HAP-1 (cell line): Measurements from ENCODE around the gene TLCD3A.
"Not testable (repeated sequence)": the region's sequence is repeated elsewhere in the genome, so short reads cannot be mapped to it uniquely, and the experiment has no call there.

Experiments used
- DNase-seq, 2 experiments: peaks; one replicate each; pipeline ENCODE4 v3.0.0-alpha.2; 2016 to 2020; ENCODE audit warnings: low spot score in 2 of 2
- H3K27me3 ChIP-seq: fragments of 250-450 bp; sonication (Bioruptor Pico); 2 replicates; pipeline ENCODE4 v1.5.1; 2020; ENCODE audit warnings: low read depth, mild to moderate bottlenecking, moderate library complexity
- H3K36me3 ChIP-seq: fragments of 250-450 bp; sonication (Bioruptor Pico); replicated peaks from 2 replicates; pipeline ENCODE4 v1.5.1; 2020; ENCODE audit warnings: mild to moderate bottlenecking
- H3K4me1 ChIP-seq: fragments of 250-450 bp; sonication (Bioruptor Pico); 2 replicates; pipeline ENCODE4 v1.5.1; 2020; ENCODE audit warnings: mild to moderate bottlenecking
- H3K4me3 ChIP-seq: fragments of 250-450 bp; sonication (Bioruptor Pico); 2 replicates; pipeline ENCODE4 v1.5.1; 2020; ENCODE audit warnings: mild to moderate bottlenecking, moderate library complexity
- H3K9me3 ChIP-seq: fragments of 250-450 bp; sonication (Bioruptor Pico); 2 replicates; pipeline ENCODE4 v1.5.1; 2020; ENCODE audit warnings: mild to moderate bottlenecking, moderate library complexity
- in situ Hi-C: fragments of 300-500 bp; cut with MboI; formaldehyde crosslinking; loops from 3 replicates; pipeline ENCODE4 v1.14.3; 2020; ENCODE audit warnings: low sequenced_read_pairs, inconsistent platforms, mixed read lengths

Gene TLCD3A

GRCh38 chr17:767076-767475, 34.7 kb downstream of the TLCD3A start:
- Histone ChIP-seq H3K4me3 (no peak overlapping the region), H3K9me3 (no peaks in the 10 kb centered on the region), H3K36me3 (peaks cover 59% of the 10 kb centered on the region), H3K27me3 (no peaks in the 10 kb centered on the region), H3K4me1 (peaks cover under 1% of the 10 kb centered on the region)
- DNase-seq, result no peak
- in situ Hi-C loops, result no loop called here

- Histone ChIP-seq H3K4me1 (peaks cover 23% of the 10 kb centered on the region), H3K4me3 (no peak overlapping the region), H3K27me3 (no peaks in the 10 kb centered on the region), H3K36me3 (peaks cover 59% of the 10 kb centered on the region), H3K9me3 (no peaks in the 10 kb centered on the region)
- peak in 1 of 2 experiments; percentile 76 for DNase-seq
- in situ Hi-C loops, result no loop called here
Observed at GRCh38 chr17:773016-773415, 40.6 kb downstream of the TLCD3A start.

- H3K4me3 ChIP-seq, result no peak overlapping the region
- peak; percentile 77 to 86 for DNase-seq
- H3K9me3 ChIP-seq, result no peaks in the 10 kb centered on the region
- peaks cover 23% of the 10 kb centered on the region for H3K4me1 ChIP-seq
- in situ Hi-C loops, result no loop called here
- H3K27me3 ChIP-seq, result no peaks in the 10 kb centered on the region
- H3K36me3 ChIP-seq, result peaks cover 66% of the 10 kb centered on the region
Observed at GRCh38 chr17:773467-774312, 41.3 kb downstream of the TLCD3A start.

GRCh38 chr17:774313-774584, 41.9 kb downstream of the TLCD3A start:
- H3K9me3 ChIP-seq, result no peaks in the 10 kb centered on the region
- in situ Hi-C loops, result no loop called here
- H3K4me3 ChIP-seq, result no peak overlapping the region
- DNase-seq, result no peak
- H3K4me1 ChIP-seq, result peaks cover 23% of the 10 kb centered on the region
- H3K27me3 ChIP-seq, result no peaks in the 10 kb centered on the region
- H3K36me3 ChIP-seq, result peaks cover 69% of the 10 kb centered on the region

GRCh38 chr17:778096-778495, 45.7 kb downstream of the TLCD3A start:
- no peaks in the 10 kb centered on the region for H3K27me3 ChIP-seq
- H3K4me3 ChIP-seq, result no peak overlapping the region
- H3K4me1 ChIP-seq, result peaks cover 19% of the 10 kb centered on the region
- no peaks in the 10 kb centered on the region for H3K9me3 ChIP-seq
- in situ Hi-C loops, result no loop called here
- no peak for DNase-seq
- peaks cover 50% of the 10 kb centered on the region for H3K36me3 ChIP-seq

- Histone ChIP-seq H3K36me3 (peaks cover 46% of the 10 kb centered on the region), H3K4me3 (peak within 1 kb of the TSS; percentile 93), H3K4me1 (peaks cover 14% of the 10 kb centered on the region), H3K27me3 (no peaks in the 10 kb centered on the region), H3K9me3 (no peaks in the 10 kb centered on the region)
- peak; percentile 48 to 91 for DNase-seq
- in situ Hi-C loops, result no loop called here
Observed at GRCh38 chr17:781805-782731, 49.7 kb downstream of the TLCD3A start, which contains the start of the genes GLOD4 and MRM3. Gene GLOD4 (minus strand): TSS chr17:782280. CDS start chr17:782255, 25 bp downstream. Gene MRM3 (plus strand): TSS chr17:782353. CDS start chr17:782379, 26 bp downstream.

GRCh38 chr17:784143-784542, 51.7 kb downstream of the TLCD3A start:
- H3K9me3 ChIP-seq, result no peaks in the 10 kb centered on the region
- peak overlapping the region; percentile 93; the same call in 1 of the 2 replicates for H3K4me3 ChIP-seq
- H3K36me3 ChIP-seq, result peaks cover 46% of the 10 kb centered on the region
- no peak for DNase-seq
- peaks cover 14% of the 10 kb centered on the region for H3K4me1 ChIP-seq
- no peaks in the 10 kb centered on the region for H3K27me3 ChIP-seq
- in situ Hi-C loops, result no loop called here

- H3K9me3 ChIP-seq, H3K4me3 ChIP-seq, in situ Hi-C loops, DNase-seq, H3K27me3 ChIP-seq: not testable (repeated sequence)
- H3K36me3 ChIP-seq, result peaks cover 55% of the 10 kb centered on the region
- H3K4me1 ChIP-seq, result peaks cover 14% of the 10 kb centered on the region
Observed at GRCh38 chr17:785901-786300, 53.5 kb downstream of the TLCD3A start.

- Histone ChIP-seq H3K4me1 (peaks cover 10% of the 10 kb centered on the region), H3K9me3 (no peaks in the 10 kb centered on the region), H3K27me3 (no peaks in the 10 kb centered on the region), H3K36me3 (peaks cover 67% of the 10 kb centered on the region), H3K4me3 (no peak overlapping the region)
- in situ Hi-C loops, result no loop called here
- no peak for DNase-seq
Observed at GRCh38 chr17:787641-788221, 55.3 kb downstream of the TLCD3A start.

GRCh38 chr17:788551-788950, 56.2 kb downstream of the TLCD3A start:
- peaks cover 5% of the 10 kb centered on the region for H3K4me1 ChIP-seq
- H3K4me3 ChIP-seq, result no peak overlapping the region
- no peaks in the 10 kb centered on the region for H3K27me3 ChIP-seq
- H3K36me3 ChIP-seq, result peaks cover 70% of the 10 kb centered on the region
- DNase-seq, result no peak
- in situ Hi-C loops, result no loop called here
- no peaks in the 10 kb centered on the region for H3K9me3 ChIP-seq

GRCh38 chr17:789160-789840, 56.9 kb downstream of the TLCD3A start:
- in situ Hi-C loops, result no loop called here

GRCh38 chr17:789931-790873, 57.8 kb downstream of the TLCD3A start:
- H3K4me1 ChIP-seq, H3K9me3 ChIP-seq, H3K27me3 ChIP-seq, DNase-seq, H3K4me3 ChIP-seq, in situ Hi-C loops: not testable (repeated sequence)
- peaks cover 57% of the 10 kb centered on the region for H3K36me3 ChIP-seq

More at GRCh38 chr17:789160-789840, 56.9 kb downstream of the TLCD3A start:
- no peaks in the 10 kb centered on the region for H3K4me1 ChIP-seq
- no peaks in the 10 kb centered on the region for H3K27me3 ChIP-seq
- no peak for DNase-seq
- H3K4me3 ChIP-seq, result no peak overlapping the region
- H3K36me3 ChIP-seq, result peaks cover 65% of the 10 kb centered on the region
- H3K9me3 ChIP-seq, result no peaks in the 10 kb centered on the region
